HepG2 (cell line): ENCODE data around the gene TEX19. TPM values are rescaled to one million over a fixed set of nuclear protein-coding genes. Genes with fewer than 3 reads are reported as not detected.
A peak's percentile ranks its signal among the peaks of the same experiment; 100 is the strongest.

Experiments
- ATAC-seq: fragments of 200-7000 bp; cut with Tn5 transposase; 3 replicates; pipeline ENCODE4 v1.9.1; 2020; ENCODE audit warnings: mild to moderate bottlenecking, moderate library complexity
- BruUV-seq: library from RNA; stranded (reverse); fragments of 400-500 nt; replicated peaks from 2 replicates; lab custom pipeline; 2021; lab: Mats Ljungman, UMichigan
- CTCF ChIA-PET: fragments of 300-600 bp; formaldehyde crosslinking; extraction: SDS; loops from one replicate; lab custom pipeline; 2021; ENCODE audit warnings: low total read pairs, inconsistent platforms, low intra/inter-chr PET ratio; lab: Yijun Ruan, JAX
- POLR2A ChIA-PET: fragments of 350-600 bp; sonication (Branson Sonifier 250); formaldehyde crosslinking; loops from one replicate; lab custom pipeline; 2020; ENCODE audit warnings: antibody characterized with exemption, inconsistent platforms; lab: Yijun Ruan, JAX
- DNase-seq: peaks from one replicate; pipeline ENCODE4 v3.0.0-alpha.2; 2015; ENCODE audit warnings: low spot score
- FAIRE-seq: peaks from 3 replicates; lab custom pipeline; 2011; peaks lifted over from hg19 to GRCh38; lab: Jason Lieb, UNC
- H2AFZ ChIP-seq: one replicate; pipeline ENCODE4 v1.6.1; 2011; ENCODE audit warnings: low read length, inconsistent platforms
- H3K27ac ChIP-seq: fragments of 300-600 bp; 3 replicates; pipeline ENCODE4 v1.8.0; 2011; ENCODE audit warnings: mixed run types, mild to moderate bottlenecking, mixed read lengths, low read length, inconsistent platforms; ENCODE audit not compliant: insufficient read depth; ENCODE audit errors: extremely low read length
- H3K27me3 ChIP-seq, 2 experiments: fragments of 200-600 bp in 1 of 2; 2 replicates in 1 of 2; 3 replicates in 1 of 2; pipeline versions ENCODE4 v1.6.0 to v1.8.0; 2011; ENCODE audit warnings: low read length in 2 of 2, mild to moderate bottlenecking in 2 of 2, moderate library complexity in 2 of 2, inconsistent platforms in 1 of 2; ENCODE audit not compliant: insufficient read depth in 2 of 2, control insufficient read depth in 1 of 2
- H3K36me3 ChIP-seq, 2 experiments: fragments of 200-600 bp in 1 of 2; replicated peaks in 1 of 2; 2 replicates in 1 of 2; 3 replicates in 1 of 2; pipeline versions ENCODE4 v1.5.1 to v1.8.0; 2011; ENCODE audit warnings: low read length in 2 of 2, inconsistent platforms in 1 of 2; ENCODE audit not compliant: insufficient read depth in 2 of 2, control insufficient read depth in 1 of 2
- H3K4me1 ChIP-seq: 2 replicates; pipeline ENCODE4 v1.5.1; 2012; ENCODE audit warnings: low read length, inconsistent platforms; ENCODE audit not compliant: insufficient read depth
- H3K4me2 ChIP-seq: 2 replicates; pipeline ENCODE4 v1.6.0; 2011; ENCODE audit warnings: low read depth, low read length, inconsistent platforms
- H3K4me3 ChIP-seq, 3 experiments: fragments of 200-600 bp in 1 of 3; sonication (generic), shearing (Covaris generic) in 1 of 3; replicated peaks in 1 of 3; 2 replicates each; pipeline ENCODE4 v1.5.1; 2011 to 2016; ENCODE audit warnings: low read length in 3 of 3, inconsistent platforms in 2 of 3, low read depth in 2 of 3, mild to moderate bottlenecking in 2 of 3, control low read depth in 1 of 3, mixed read lengths in 1 of 3; ENCODE audit not compliant: insufficient read depth in 1 of 3
- H3K79me2 ChIP-seq: one replicate; pipeline ENCODE4 v1.6.1; 2011; ENCODE audit warnings: low read length, inconsistent platforms; ENCODE audit not compliant: insufficient read depth
- H3K9ac ChIP-seq: 2 replicates; pipeline ENCODE4 v1.6.0; 2011; ENCODE audit warnings: mild to moderate bottlenecking, low read depth, low read length, inconsistent platforms; ENCODE audit not compliant: insufficient read depth
- H3K9me3 ChIP-seq: 2 replicates; pipeline ENCODE4 v1.5.1; 2012; ENCODE audit warnings: mild to moderate bottlenecking, low read length
- H4K20me1 ChIP-seq: 2 replicates; pipeline ENCODE4 v1.6.0; 2011; ENCODE audit warnings: inconsistent platforms, mild to moderate bottlenecking, low read length, moderate library complexity; ENCODE audit not compliant: insufficient read depth
- CEBPG ChIP-seq: IDR thresholded peaks from 2 replicates; pipeline ENCODE4 v1.6.1; 2016
- DNMT3B ChIP-seq: conservative IDR thresholded peaks from 2 replicates; pipeline ENCODE4 v1.6.1; 2016; ENCODE audit warnings: missing biosample characterization, control low read depth
- GRHL1 ChIP-seq: sonication (generic); formaldehyde crosslinking; conservative IDR thresholded peaks from 2 replicates; pipeline ENCODE4 v1.8.0; 2022; ENCODE audit warnings: missing genetic modification reagents
- ISL2 ChIP-seq: sonication (generic); formaldehyde crosslinking; IDR thresholded peaks from 2 replicates; pipeline ENCODE4 v1.5.0; 2020; ENCODE audit warnings: missing genetic modification reagents
- KDM1A ChIP-seq: IDR thresholded peaks from 2 replicates; pipeline ENCODE4 v1.6.1; 2016; ENCODE audit warnings: missing compliant biosample characterization
- PAF1 ChIP-seq: IDR thresholded peaks from 2 replicates; pipeline ENCODE4 v1.6.1; 2016; ENCODE audit warnings: missing genetic modification reagents, missing compliant biosample characterization
- SAFB2 ChIP-seq: sonication (generic); formaldehyde crosslinking; IDR thresholded peaks from 2 replicates; pipeline ENCODE4 v1.5.1; 2020; ENCODE audit warnings: missing genetic modification reagents, low read depth, mild to moderate bottlenecking, borderline replicate concordance
- SATB2 ChIP-seq: sonication (generic); formaldehyde crosslinking; IDR thresholded peaks from 2 replicates; pipeline ENCODE4 v1.5.0; 2020; ENCODE audit warnings: missing genetic modification reagents
- SP4 ChIP-seq: sonication (generic); formaldehyde crosslinking; IDR thresholded peaks from 2 replicates; pipeline ENCODE4 v1.8.1; 2023; ENCODE audit warnings: mild to moderate bottlenecking, missing genetic modification reagents
- TBX2 ChIP-seq: sonication (generic); formaldehyde crosslinking; IDR thresholded peaks from 2 replicates; pipeline ENCODE4 v1.5.0; 2020; ENCODE audit warnings: missing genetic modification reagents, mild to moderate bottlenecking, borderline replicate concordance
- THAP8 ChIP-seq: sonication (generic); formaldehyde crosslinking; IDR thresholded peaks from 2 replicates; pipeline ENCODE4 v1.5.1; 2020; ENCODE audit warnings: missing genetic modification reagents, mild to moderate bottlenecking, borderline replicate concordance
- ZNF543 ChIP-seq: sonication (generic); formaldehyde crosslinking; IDR thresholded peaks from 2 replicates; pipeline ENCODE4 v1.4.0; 2020; ENCODE audit warnings: mild to moderate bottlenecking, missing genetic modification reagents
- ZNF567 ChIP-seq: sonication (generic); formaldehyde crosslinking; IDR thresholded peaks from 2 replicates; pipeline ENCODE4 v1.8.1; 2023; ENCODE audit warnings: mild to moderate bottlenecking, missing genetic modification reagents, borderline replicate concordance
- WGBS: methylation state at CpG from one replicate; pipeline ENCODE4 v1.1.6; 2017; ENCODE audit warnings: low lambda C conversion rate; 5-methylcytosine and 5-hydroxymethylcytosine counted together
- in situ Hi-C: cut with HindIII; loops from 2 replicates; pipeline ENCODE4 v1.10.0; 2017; ENCODE audit warnings: low pct_unique_long_range_greater_than_20kb; ENCODE audit not compliant: extremely low pct_ligation_motif_present
- intact Hi-C: fragments of 100-400 bp; cut with micrococcal nuclease; formaldehyde crosslinking; loops from one replicate; pipeline ENCODE4 v1.10.0; 2022; ENCODE audit not compliant: unreplicated experiment
- polyA plus RNA-seq, 8 experiments: library from polyadenylated mRNA; depleted of rRNA in 3 of 8; stranded (reverse) in 7 of 8; unstranded in 1 of 8; fragments of >200 nt; fragmentation: Illumina TruSeq in 4 of 8; extraction: Trizol in 4 of 8; gene quantifications; 2 replicates each; pipeline versions ENCODE4 v1.2.1 to v1.2.3, GENCODE V29; 2011 to 2016; ENCODE audit warnings: low read depth in 4 of 8, missing spikeins in 1 of 8, mixed read lengths in 1 of 8; ENCODE audit not compliant: insufficient read depth in 1 of 8
- total RNA-seq, 5 experiments: library from RNA; depleted of rRNA; stranded (reverse); fragments of >200 nt; fragmentation: Illumina TruSeq; extraction: Trizol; gene quantifications; 2 replicates each; pipeline ENCODE4 v1.2.3, GENCODE V29; 2016; ENCODE audit warnings: low read depth in 1 of 5
- TF ChIP-seq, protein P1 (sequence below): sonication (generic); formaldehyde crosslinking; IDR thresholded peaks from 2 replicates; pipeline ENCODE4 v1.8.1; 2022; ENCODE audit warnings: low read depth, mild to moderate bottlenecking, missing genetic modification reagents
- TF ChIP-seq, protein P2 (sequence below): sonication (generic); formaldehyde crosslinking; IDR thresholded peaks from 2 replicates; pipeline ENCODE4 v1.5.0; 2020; ENCODE audit warnings: mild to moderate bottlenecking, missing genetic modification reagents

TEX19 gene
- total and polyA plus RNA-seq, 2 of the 13 experiments (the other 11 are each of a cell fraction or from before 2014, with no cell fraction given), result 1.3 to 6.0 TPM

DNA sequence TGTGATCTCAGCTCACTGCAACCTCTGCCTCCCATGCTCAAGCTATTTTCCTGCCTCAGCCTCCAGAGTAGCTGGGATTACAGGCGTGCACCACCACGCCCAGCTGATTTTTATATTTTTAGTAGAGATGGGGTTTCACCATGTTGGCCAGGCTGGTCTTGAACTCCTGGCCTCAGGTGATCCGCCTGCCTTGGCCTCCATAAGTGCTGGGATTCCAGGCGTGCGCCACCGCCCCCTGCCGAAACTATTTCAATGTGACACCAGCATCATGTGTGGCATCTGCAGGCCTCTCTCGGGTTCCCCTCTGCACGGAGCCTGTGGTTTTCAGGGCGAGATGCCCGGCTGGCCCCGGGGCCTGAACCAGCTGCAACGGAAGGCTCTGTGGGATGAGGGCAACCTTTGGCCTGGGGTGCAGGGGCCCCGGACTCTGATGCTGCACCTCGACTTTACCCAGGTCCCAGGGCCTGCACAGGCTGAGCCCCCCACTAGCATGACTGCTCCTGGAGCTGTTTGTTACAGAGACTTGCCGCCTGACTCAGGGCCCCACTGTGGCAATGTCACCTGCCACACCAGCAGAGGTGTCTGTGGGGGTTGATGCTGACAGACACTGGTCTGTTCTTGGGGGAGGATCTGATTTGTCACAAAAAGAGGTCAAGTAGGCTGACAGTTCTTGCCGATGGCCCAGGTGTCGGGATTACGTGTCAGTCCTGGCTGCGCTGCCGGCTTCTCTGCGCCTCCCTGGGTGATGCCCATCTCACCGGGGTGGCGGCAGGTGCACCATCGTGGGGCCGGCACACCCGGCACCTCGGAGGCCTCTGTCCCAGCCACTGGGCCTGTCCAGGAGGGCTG lies 8.6 kb upstream of the TEX19 start:
- POLR2A ChIA-PET, result interaction anchor here (0.9 to 2.4 kb wide), 15 partner anchors 8 to 194 kb away, joined by 3 to 11 read pairs (median 4); no protein-coding TSS in a partner anchor
- ATAC-seq (no peak), FAIRE-seq (no peak)
- no peak for TF ChIP-seq THAP8 (CRISPR knock-in tag)
- TF ChIP-seq ISL2, result no peak
- no peak for TF ChIP-seq PAF1 (CRISPR knock-in tag)
- no peak for TF ChIP-seq KDM1A
- no peak for TF ChIP-seq ZNF543 (CRISPR knock-in tag)
- TF ChIP-seq SAFB2 (CRISPR knock-in tag), result no peak
- no peak for TF ChIP-seq GRHL1
- TF ChIP-seq SATB2 (CRISPR knock-in tag), result no peak
- TF ChIP-seq, protein P1, sequence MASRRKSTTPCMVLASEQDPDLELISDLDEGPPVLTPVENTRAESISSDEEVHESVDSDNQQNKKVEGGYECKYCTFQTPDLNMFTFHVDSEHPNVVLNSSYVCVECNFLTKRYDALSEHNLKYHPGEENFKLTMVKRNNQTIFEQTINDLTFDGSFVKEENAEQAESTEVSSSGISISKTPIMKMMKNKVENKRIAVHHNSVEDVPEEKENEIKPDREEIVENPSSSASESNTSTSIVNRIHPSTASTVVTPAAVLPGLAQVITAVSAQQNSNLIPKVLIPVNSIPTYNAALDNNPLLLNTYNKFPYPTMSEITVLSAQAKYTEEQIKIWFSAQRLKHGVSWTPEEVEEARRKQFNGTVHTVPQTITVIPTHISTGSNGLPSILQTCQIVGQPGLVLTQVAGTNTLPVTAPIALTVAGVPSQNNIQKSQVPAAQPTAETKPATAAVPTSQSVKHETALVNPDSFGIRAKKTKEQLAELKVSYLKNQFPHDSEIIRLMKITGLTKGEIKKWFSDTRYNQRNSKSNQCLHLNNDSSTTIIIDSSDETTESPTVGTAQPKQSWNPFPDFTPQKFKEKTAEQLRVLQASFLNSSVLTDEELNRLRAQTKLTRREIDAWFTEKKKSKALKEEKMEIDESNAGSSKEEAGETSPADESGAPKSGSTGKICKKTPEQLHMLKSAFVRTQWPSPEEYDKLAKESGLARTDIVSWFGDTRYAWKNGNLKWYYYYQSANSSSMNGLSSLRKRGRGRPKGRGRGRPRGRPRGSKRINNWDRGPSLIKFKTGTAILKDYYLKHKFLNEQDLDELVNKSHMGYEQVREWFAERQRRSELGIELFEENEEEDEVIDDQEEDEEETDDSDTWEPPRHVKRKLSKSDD (CRISPR knock-in tag), result no peak
- TF ChIP-seq ZNF567, result no peak
- TF ChIP-seq TBX2 (CRISPR knock-in tag), result 0 out of 2 replicates have a peak, but pooled peaks have one; percentile 32
- TF ChIP-seq CEBPG (CRISPR knock-in tag), result no peak
- TF ChIP-seq, protein P2, sequence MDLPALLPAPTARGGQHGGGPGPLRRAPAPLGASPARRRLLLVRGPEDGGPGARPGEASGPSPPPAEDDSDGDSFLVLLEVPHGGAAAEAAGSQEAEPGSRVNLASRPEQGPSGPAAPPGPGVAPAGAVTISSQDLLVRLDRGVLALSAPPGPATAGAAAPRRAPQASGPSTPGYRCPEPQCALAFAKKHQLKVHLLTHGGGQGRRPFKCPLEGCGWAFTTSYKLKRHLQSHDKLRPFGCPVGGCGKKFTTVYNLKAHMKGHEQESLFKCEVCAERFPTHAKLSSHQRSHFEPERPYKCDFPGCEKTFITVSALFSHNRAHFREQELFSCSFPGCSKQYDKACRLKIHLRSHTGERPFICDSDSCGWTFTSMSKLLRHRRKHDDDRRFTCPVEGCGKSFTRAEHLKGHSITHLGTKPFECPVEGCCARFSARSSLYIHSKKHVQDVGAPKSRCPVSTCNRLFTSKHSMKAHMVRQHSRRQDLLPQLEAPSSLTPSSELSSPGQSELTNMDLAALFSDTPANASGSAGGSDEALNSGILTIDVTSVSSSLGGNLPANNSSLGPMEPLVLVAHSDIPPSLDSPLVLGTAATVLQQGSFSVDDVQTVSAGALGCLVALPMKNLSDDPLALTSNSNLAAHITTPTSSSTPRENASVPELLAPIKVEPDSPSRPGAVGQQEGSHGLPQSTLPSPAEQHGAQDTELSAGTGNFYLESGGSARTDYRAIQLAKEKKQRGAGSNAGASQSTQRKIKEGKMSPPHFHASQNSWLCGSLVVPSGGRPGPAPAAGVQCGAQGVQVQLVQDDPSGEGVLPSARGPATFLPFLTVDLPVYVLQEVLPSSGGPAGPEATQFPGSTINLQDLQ (CRISPR knock-in tag), result no peak
- TF ChIP-seq SP4 (CRISPR knock-in tag), result 0 out of 2 replicates have a peak, but pooled peaks have one; percentile 1
- TF ChIP-seq DNMT3B, result no peak

More for the DNA sequence above, 8.6 kb upstream of the TEX19 start:
- Histone ChIP-seq H3K4me2 (no peak overlapping the region), H3K9ac (no peak overlapping the region), H3K9me3 (no peaks in the 10 kb centered on the region), H3K4me3 (no peak overlapping the region), H3K27me3 (no peaks in the 10 kb centered on the region), H3K79me2 (peaks cover 3% of the 10 kb centered on the region), H4K20me1 (no peaks in the 10 kb centered on the region), H3K4me1 (peaks cover 94% of the 10 kb centered on the region), H2AFZ (no peak overlapping the region), H3K27ac (peak overlapping the region; percentile 4), H3K36me3 (no peaks in the 10 kb centered on the region)
- CTCF ChIA-PET, result interaction anchor here (1.7 to 5.1 kb wide), 2 partner anchors 64 to 204 kb away, joined by 5 to 41 read pairs; no protein-coding TSS in a partner anchor
- no TSS peak for BruUV-seq
- no peak for DNase-seq
- in situ Hi-C loops, result loop anchor here (5.0 to 10.0 kb wide), 3 partner anchors 37 to 204 kb away; no protein-coding TSS in a partner anchor
- WGBS, result 86% methylated on average over 16 of the region's 28 CpGs
- intact Hi-C loops, result loop anchor here (2.0 to 5.0 kb wide), 3 partner anchors 37 to 202 kb away; no protein-coding TSS in a partner anchor
